Rectal smooth muscle tissue (tissue), 1 donor: ENCODE data around the gene N4BP2.

Source experiments
- H3K27ac ChIP-seq: one replicate; pipeline ENCODE4 v1.7.0; 2013; ENCODE audit warnings: low read depth, low read length, inconsistent platforms
- H3K27me3 ChIP-seq: one replicate; pipeline ENCODE4 v1.7.0; 2013; ENCODE audit warnings: low read length; ENCODE audit not compliant: control insufficient read depth, insufficient read depth
- H3K36me3 ChIP-seq: one replicate; pipeline ENCODE4 v1.7.0; 2013; ENCODE audit warnings: low read length; ENCODE audit not compliant: control insufficient read depth, insufficient read depth
- H3K4me1 ChIP-seq: one replicate; pipeline ENCODE4 v1.7.0; 2013; ENCODE audit warnings: low read length; ENCODE audit not compliant: control insufficient read depth, insufficient read depth
- H3K4me3 ChIP-seq: one replicate; pipeline ENCODE4 v1.7.0; 2013; ENCODE audit warnings: low read length
- H3K9ac ChIP-seq: one replicate; pipeline ENCODE4 v1.7.0; 2013; ENCODE audit warnings: low read length

N4BP2 gene

GRCh38 chr4:40173470-40173875 is 116.8 kb downstream of the N4BP2 start:
- Histone ChIP-seq H3K9ac (no peak overlapping the region), H3K27ac (no peak overlapping the region), H3K4me3 (no peak overlapping the region), H3K36me3 (no peaks in the 10 kb centered on the region), H3K4me1 (no peaks in the 10 kb centered on the region), H3K27me3 (no peaks in the 10 kb centered on the region)

- H3K27ac ChIP-seq, result no peak overlapping the region
- H3K4me1 ChIP-seq, result no peaks in the 10 kb centered on the region
- no peaks in the 10 kb centered on the region for H3K36me3 ChIP-seq
- no peaks in the 10 kb centered on the region for H3K27me3 ChIP-seq
- H3K9ac ChIP-seq, result no peak overlapping the region
- H3K4me3 ChIP-seq, result no peak overlapping the region
Measured at GRCh38 chr4:40176602-40177001, 120.0 kb downstream of the N4BP2 start.

- Histone ChIP-seq H3K27me3 (no peaks in the 10 kb centered on the region), H3K4me1 (no peaks in the 10 kb centered on the region), H3K4me3 (no peak overlapping the region), H3K27ac (no peak overlapping the region), H3K36me3 (no peaks in the 10 kb centered on the region), H3K9ac (no peak overlapping the region)
Measured at GRCh38 chr4:40177591-40177990, 120.9 kb downstream of the N4BP2 start.

- Histone ChIP-seq H3K9ac (no peak overlapping the region), H3K4me1 (no peaks in the 10 kb centered on the region), H3K4me3 (no peak overlapping the region), H3K27me3 (no peaks in the 10 kb centered on the region), H3K27ac (no peak overlapping the region), H3K36me3 (no peaks in the 10 kb centered on the region)
Measured at GRCh38 chr4:40178672-40179071, 122.0 kb downstream of the N4BP2 start.

GRCh38 chr4:40179360-40179759 is 122.7 kb downstream of the N4BP2 start:
- Histone ChIP-seq H3K36me3 (no peaks in the 10 kb centered on the region), H3K27me3 (no peaks in the 10 kb centered on the region), H3K4me1 (no peaks in the 10 kb centered on the region), H3K4me3 (no peak overlapping the region), H3K27ac (no peak overlapping the region), H3K9ac (no peak overlapping the region)

GRCh38 chr4:40180356-40180755 is 123.7 kb downstream of the N4BP2 start:
- H3K4me1 ChIP-seq, result no peaks in the 10 kb centered on the region
- no peak overlapping the region for H3K4me3 ChIP-seq
- H3K27ac ChIP-seq, result no peak overlapping the region
- H3K9ac ChIP-seq, result no peak overlapping the region
- H3K27me3 ChIP-seq, result no peaks in the 10 kb centered on the region
- no peaks in the 10 kb centered on the region for H3K36me3 ChIP-seq

GRCh38 chr4:40182001-40182400 is 125.4 kb downstream of the N4BP2 start:
- Histone ChIP-seq H3K9ac (no peak overlapping the region), H3K4me3 (no peak overlapping the region), H3K27me3 (no peaks in the 10 kb centered on the region), H3K36me3 (no peaks in the 10 kb centered on the region), H3K4me1 (no peaks in the 10 kb centered on the region), H3K27ac (no peak overlapping the region)

GRCh38 chr4:40182954-40183353 is 126.3 kb downstream of the N4BP2 start:
- H3K27ac ChIP-seq, result no peak overlapping the region
- H3K36me3 ChIP-seq, result no peaks in the 10 kb centered on the region
- no peak overlapping the region for H3K4me3 ChIP-seq
- no peaks in the 10 kb centered on the region for H3K27me3 ChIP-seq
- H3K9ac ChIP-seq, result no peak overlapping the region
- no peaks in the 10 kb centered on the region for H3K4me1 ChIP-seq

GRCh38 chr4:40183615-40184411 is 127.2 kb downstream of the N4BP2 start:
- no peaks in the 10 kb centered on the region for H3K4me1 ChIP-seq
- H3K27ac ChIP-seq, result no peak overlapping the region
- H3K27me3 ChIP-seq, result no peaks in the 10 kb centered on the region
- no peaks in the 10 kb centered on the region for H3K36me3 ChIP-seq
- H3K4me3 ChIP-seq, result no peak overlapping the region
- H3K9ac ChIP-seq, result no peak overlapping the region

- Histone ChIP-seq H3K9ac (no peak overlapping the region), H3K4me3 (no peak overlapping the region), H3K36me3 (no peaks in the 10 kb centered on the region), H3K27ac (no peak overlapping the region), H3K27me3 (no peaks in the 10 kb centered on the region), H3K4me1 (no peaks in the 10 kb centered on the region)
Measured at GRCh38 chr4:40185830-40186664, 129.4 kb downstream of the N4BP2 start.

- Histone ChIP-seq H3K36me3 (no peaks in the 10 kb centered on the region), H3K4me1 (no peaks in the 10 kb centered on the region), H3K27ac (no peak overlapping the region), H3K4me3 (no peak overlapping the region), H3K27me3 (no peaks in the 10 kb centered on the region), H3K9ac (no peak overlapping the region)
Measured at GRCh38 chr4:40186665-40187014, 130.0 kb downstream of the N4BP2 start.

GRCh38 chr4:40187386-40187906 is 130.8 kb downstream of the N4BP2 start:
- Histone ChIP-seq H3K4me1 (no peaks in the 10 kb centered on the region), H3K27ac (no peak overlapping the region), H3K9ac (no peak overlapping the region), H3K4me3 (no peak overlapping the region), H3K27me3 (no peaks in the 10 kb centered on the region), H3K36me3 (no peaks in the 10 kb centered on the region)
